T-helper 2 cell treated with Interferon-gamma antibody and Interleukin-4, amounts not matched to agents 5 μg/mL and 100 μg/mL, for 36 hours (primary cell): Measurements from ENCODE around the gene LEFTY2.
"Not testable (repeated sequence)": the region's sequence is repeated elsewhere in the genome, so short reads cannot be mapped to it uniquely, and the experiment has no call there.

Experiments
- DNase-seq: peaks from one replicate; pipeline ENCODE4 v3.0.0; 2021; ENCODE audit warnings: low spot score
- H3K27ac Mint-ChIP-seq: one replicate; pipeline ENCODE4 v1.8.0; 2021; ENCODE audit warnings: mild to moderate bottlenecking, mixed read lengths
- H3K27me3 Mint-ChIP-seq: one replicate; pipeline ENCODE4 v1.8.0; 2021; ENCODE audit warnings: low read depth, mixed read lengths
- H3K36me3 Mint-ChIP-seq: one replicate; pipeline ENCODE4 v1.8.0; 2021; ENCODE audit warnings: low read depth, mixed read lengths
- H3K4me1 Mint-ChIP-seq: one replicate; pipeline ENCODE4 v1.8.0; 2021; ENCODE audit warnings: low read depth, mixed read lengths
- H3K4me3 Mint-ChIP-seq: one replicate; pipeline ENCODE4 v1.8.0; 2022; ENCODE audit warnings: mild to moderate bottlenecking, moderate library complexity, mixed read lengths
- H3K9me3 Mint-ChIP-seq: one replicate; pipeline ENCODE4 v1.8.0; 2021; ENCODE audit warnings: mixed read lengths

Gene LEFTY2

GRCh38 chr1:225943582-225943981 lies 2.6 kb upstream of the LEFTY2 start:
- H3K4me1 Mint-ChIP-seq, result peaks cover 3% of the 10 kb centered on the region
- no peaks in the 10 kb centered on the region for H3K36me3 Mint-ChIP-seq
- no peak for DNase-seq
- H3K9me3 Mint-ChIP-seq, result no peaks in the 10 kb centered on the region
- no peak overlapping the region for H3K27ac Mint-ChIP-seq
- H3K27me3 Mint-ChIP-seq, result peaks cover 7% of the 10 kb centered on the region
- no peak overlapping the region for H3K4me3 Mint-ChIP-seq

GRCh38 chr1:225942574-225942973 lies 1.6 kb upstream of the LEFTY2 start:
- Mint-ChIP-seq H3K4me1 (peaks cover 3% of the 10 kb centered on the region), H3K36me3 (no peaks in the 10 kb centered on the region), H3K4me3 (no peak overlapping the region), H3K27me3 (peaks cover 3% of the 10 kb centered on the region), H3K9me3 (no peaks in the 10 kb centered on the region), H3K27ac (no peak overlapping the region)
- DNase-seq, result no peak

GRCh38 chr1:225941942-225942222 lies 862 bp upstream of the LEFTY2 start:
- Mint-ChIP-seq H3K27ac (no peak overlapping the region), H3K4me3 (no peak overlapping the region), H3K27me3 (no peaks in the 10 kb centered on the region), H3K36me3 (no peaks in the 10 kb centered on the region), H3K4me1 (peaks cover 3% of the 10 kb centered on the region), H3K9me3 (no peaks in the 10 kb centered on the region)
- no peak for DNase-seq

GRCh38 chr1:225940385-225941151 lies 452 bp downstream of the LEFTY2 start:
- Mint-ChIP-seq H3K4me3 (no peak overlapping the region), H3K27me3 (no peaks in the 10 kb centered on the region), H3K9me3 (no peaks in the 10 kb centered on the region), H3K36me3 (no peaks in the 10 kb centered on the region), H3K4me1 (peaks cover 3% of the 10 kb centered on the region), H3K27ac (no peak overlapping the region)
- DNase-seq, result no peak

GRCh38 chr1:225939939-225940310 lies 1.1 kb downstream of the LEFTY2 start:
- H3K4me3 Mint-ChIP-seq, H3K27me3 Mint-ChIP-seq, DNase-seq, H3K36me3 Mint-ChIP-seq, H3K27ac Mint-ChIP-seq, H3K4me1 Mint-ChIP-seq, H3K9me3 Mint-ChIP-seq: not testable (repeated sequence)

- DNase-seq, H3K27me3 Mint-ChIP-seq, H3K27ac Mint-ChIP-seq, H3K4me3 Mint-ChIP-seq, H3K4me1 Mint-ChIP-seq, H3K9me3 Mint-ChIP-seq, H3K36me3 Mint-ChIP-seq: not testable (repeated sequence)
These were observed 1.7 kb downstream of the LEFTY2 start for GRCh38 chr1:225939097-225939938.

- H3K36me3 Mint-ChIP-seq, result no peaks in the 10 kb centered on the region
- no peak overlapping the region for H3K4me3 Mint-ChIP-seq
- DNase-seq, result no peak
- no peaks in the 10 kb centered on the region for H3K27me3 Mint-ChIP-seq
- H3K9me3 Mint-ChIP-seq, result no peaks in the 10 kb centered on the region
- no peak overlapping the region for H3K27ac Mint-ChIP-seq
- no peaks in the 10 kb centered on the region for H3K4me1 Mint-ChIP-seq
These were observed 3.7 kb downstream of the LEFTY2 start for GRCh38 chr1:225937048-225937968.

- Mint-ChIP-seq H3K27ac (no peak overlapping the region), H3K36me3 (no peaks in the 10 kb centered on the region), H3K9me3 (no peaks in the 10 kb centered on the region), H3K4me1 (no peaks in the 10 kb centered on the region), H3K4me3 (no peak overlapping the region), H3K27me3 (no peaks in the 10 kb centered on the region)
- no peak for DNase-seq
These were observed 4.5 kb downstream of the LEFTY2 start for GRCh38 chr1:225936523-225936922.

GRCh38 chr1:225936086-225936485 lies 4.9 kb downstream of the LEFTY2 start:
- H3K9me3 Mint-ChIP-seq, H3K27ac Mint-ChIP-seq, H3K4me3 Mint-ChIP-seq, H3K27me3 Mint-ChIP-seq, H3K36me3 Mint-ChIP-seq, DNase-seq, H3K4me1 Mint-ChIP-seq: not testable (repeated sequence)

- Mint-ChIP-seq H3K9me3 (no peaks in the 10 kb centered on the region), H3K4me1 (no peaks in the 10 kb centered on the region), H3K36me3 (no peaks in the 10 kb centered on the region), H3K4me3 (no peak overlapping the region), H3K27me3 (no peaks in the 10 kb centered on the region), H3K27ac (no peak overlapping the region)
- DNase-seq, result no peak
These were observed 6.3 kb downstream of the LEFTY2 start for GRCh38 chr1:225934711-225935110.

GRCh38 chr1:225933072-225933471 lies 7.9 kb downstream of the LEFTY2 start:
- Mint-ChIP-seq H3K4me1 (peaks cover 3% of the 10 kb centered on the region), H3K27ac (no peak overlapping the region), H3K4me3 (no peak overlapping the region), H3K36me3 (peaks cover 1% of the 10 kb centered on the region), H3K9me3 (no peaks in the 10 kb centered on the region), H3K27me3 (no peaks in the 10 kb centered on the region)
- DNase-seq, result no peak

GRCh38 chr1:225931270-225932136 lies 9.5 kb downstream of the LEFTY2 start:
- DNase-seq, result no peak
- H3K4me1 Mint-ChIP-seq, result peaks cover 6% of the 10 kb centered on the region
- H3K27ac Mint-ChIP-seq, result no peak overlapping the region
- no peak overlapping the region for H3K4me3 Mint-ChIP-seq
- H3K36me3 Mint-ChIP-seq, result peaks cover 1% of the 10 kb centered on the region
- H3K27me3 Mint-ChIP-seq, result no peaks in the 10 kb centered on the region
- H3K9me3 Mint-ChIP-seq, result no peaks in the 10 kb centered on the region

- peaks cover 1% of the 10 kb centered on the region for H3K36me3 Mint-ChIP-seq
- H3K4me3 Mint-ChIP-seq, result no peak overlapping the region
- H3K27ac Mint-ChIP-seq, result no peak overlapping the region
- no peak for DNase-seq
- H3K4me1 Mint-ChIP-seq, result peaks cover 7% of the 10 kb centered on the region
- no peaks in the 10 kb centered on the region for H3K9me3 Mint-ChIP-seq
- no peaks in the 10 kb centered on the region for H3K27me3 Mint-ChIP-seq
These were observed 10.5 kb downstream of the LEFTY2 start for GRCh38 chr1:225930566-225930965.
